K562 (cell line): Measurements from ENCODE around the gene DYNLT2B. TPM values are rescaled to one million over a fixed set of nuclear protein-coding genes. Genes with fewer than 3 reads are reported as not detected.
A peak's percentile ranks its signal among the peaks of the same experiment; 100 is the strongest.

Experiments
- ATAC-seq: fragments of 200-7000 bp; cut with Tn5 transposase; 3 replicates; pipeline ENCODE4 v1.9.1; 2020; ENCODE audit warnings: moderate library complexity
- BruUV-seq: library from RNA; stranded (reverse); fragments of 400-500 nt; replicated peaks from 2 replicates; lab custom pipeline; 2021; lab: Mats Ljungman, UMichigan
- CTCF ChIA-PET: fragments of 300-600 bp; formaldehyde crosslinking; extraction: SDS; loops from one replicate; lab custom pipeline; 2021; ENCODE audit warnings: low intra/inter-chr PET ratio; lab: Yijun Ruan, JAX
- POLR2A ChIA-PET: fragments of 300-600, 350-650 bp; sonication (Branson Sonifier 250); formaldehyde crosslinking; extraction: SDS; loops from one replicate; lab custom pipeline; 2021; ENCODE audit warnings: antibody characterized with exemption, inconsistent platforms; lab: Yijun Ruan, JAX
- DNase-seq, 4 experiments: peaks; one replicate each; pipeline versions ENCODE4 v3.0.0 to v3.0.0-alpha.2; 2011 to 2018; ENCODE audit warnings: low spot score in 3 of 4, mixed read lengths in 3 of 4; ENCODE audit errors: extremely low read depth in 1 of 4
- FAIRE-seq: peaks from 2 replicates; lab custom pipeline; 2011; peaks lifted over from hg19 to GRCh38; lab: Jason Lieb, UNC
- H2AFZ ChIP-seq: 2 replicates; pipeline ENCODE4 v1.6.0; 2011; ENCODE audit warnings: low read depth, low read length, control low read depth, inconsistent platforms
- H3K27ac ChIP-seq: fragments of 200-600 bp; 3 replicates; pipeline ENCODE4 v1.8.0; 2011; ENCODE audit warnings: low read depth, mild to moderate bottlenecking, control low read depth, inconsistent platforms, low read length, moderate library complexity, mixed read lengths; ENCODE audit errors: extremely low read depth
- H3K27me3 ChIP-seq, 2 experiments: fragments of 300-600 bp in 1 of 2; 2 replicates in 1 of 2; 3 replicates in 1 of 2; pipeline versions ENCODE4 v1.6.0 to v1.8.0; 2011; ENCODE audit warnings: inconsistent platforms in 2 of 2, low read length in 2 of 2, mild to moderate bottlenecking in 1 of 2, mixed read lengths in 1 of 2, moderate library complexity in 1 of 2; ENCODE audit not compliant: control insufficient read depth in 2 of 2, insufficient read depth in 2 of 2
- H3K36me3 ChIP-seq: fragments of 300-600 bp; 3 replicates; pipeline ENCODE4 v1.8.0; 2011; ENCODE audit warnings: mild to moderate bottlenecking, low read length, inconsistent platforms; ENCODE audit not compliant: control insufficient read depth, insufficient read depth
- H3K4me1 ChIP-seq, 2 experiments: fragments of 200-600 bp in 1 of 2; replicated peaks in 1 of 2; 2 replicates in 1 of 2; 3 replicates in 1 of 2; pipeline versions ENCODE4 v1.5.1 to v1.8.0; 2011; ENCODE audit warnings: inconsistent platforms in 2 of 2, low read length in 2 of 2, mild to moderate bottlenecking in 1 of 2, mixed read lengths in 1 of 2, moderate library complexity in 1 of 2; ENCODE audit not compliant: control insufficient read depth in 2 of 2, insufficient read depth in 2 of 2
- H3K4me2 ChIP-seq: 2 replicates; pipeline ENCODE4 v1.6.1; 2011; ENCODE audit warnings: low read length, control low read depth, inconsistent platforms, mixed read lengths; ENCODE audit not compliant: insufficient read depth
- H3K4me3 ChIP-seq: fragments of 200-600 bp; sonication (generic), shearing (Covaris generic); 2 replicates; pipeline ENCODE4 v1.5.1; 2016; ENCODE audit warnings: control low read depth, inconsistent platforms
- H3K79me2 ChIP-seq: fragments of 200-600 bp; 3 replicates; pipeline ENCODE4 v1.8.0; 2011; ENCODE audit warnings: low read length, inconsistent platforms; ENCODE audit not compliant: control insufficient read depth, insufficient read depth
- H3K9ac ChIP-seq, 2 experiments: 2 replicates each; pipeline versions ENCODE4 v1.6.0 to v1.6.1; 2011; ENCODE audit warnings: low read depth in 2 of 2, low read length in 2 of 2, control low read depth in 1 of 2, inconsistent platforms in 1 of 2, mild to moderate bottlenecking in 1 of 2, mixed read lengths in 1 of 2; ENCODE audit not compliant: insufficient read depth in 1 of 2
- H3K9me1 ChIP-seq: one replicate; pipeline ENCODE4 v1.6.0; 2011; ENCODE audit warnings: inconsistent platforms, mild to moderate bottlenecking, low read length, moderate library complexity; ENCODE audit not compliant: control insufficient read depth, insufficient read depth
- H3K9me3 ChIP-seq: replicated peaks from 2 replicates; pipeline ENCODE4 v1.5.1; 2011; ENCODE audit warnings: low read depth, low read length, inconsistent platforms; ENCODE audit not compliant: control insufficient read depth, insufficient read depth
- H4K20me1 ChIP-seq: replicated peaks from 2 replicates; pipeline ENCODE4 v1.6.1; 2011; ENCODE audit warnings: low read length, inconsistent platforms, mixed read lengths; ENCODE audit not compliant: control insufficient read depth, insufficient read depth
- ATF3 ChIP-seq, 2 experiments: fragments of 450-650 bp in 1 of 2; sonication (generic) in 1 of 2; formaldehyde crosslinking in 1 of 2; IDR thresholded peaks in 1 of 2; conservative IDR thresholded peaks in 1 of 2; 2 replicates each; pipeline versions ENCODE4 v1.6.1 to v1.8.1; 2016 to 2023; ENCODE audit warnings: mild to moderate bottlenecking in 2 of 2, moderate library complexity in 2 of 2, inconsistent platforms in 1 of 2, missing genetic modification reagents in 1 of 2
- FOXM1 ChIP-seq, 2 experiments: fragments of 450-650 bp in 1 of 2; sonication (generic) in 1 of 2; formaldehyde crosslinking in 1 of 2; IDR thresholded peaks; 2 replicates each; pipeline versions ENCODE4 v1.6.1 to v1.9.0; 2017 to 2022; ENCODE audit warnings: low read depth in 2 of 2, mild to moderate bottlenecking in 2 of 2, missing genetic modification reagents in 1 of 2, moderate library complexity in 1 of 2
- NR0B1 ChIP-seq: fragments of 450-650 bp; IDR thresholded peaks from one replicate; pipeline ENCODE4 v1.6.1; 2018; ENCODE audit warnings: mild to moderate bottlenecking, moderate library complexity; ENCODE audit not compliant: partially characterized antibody
- PHB2 ChIP-seq: fragments of 450-650 bp; IDR thresholded peaks from 2 replicates; pipeline ENCODE4 v1.6.1; 2017; ENCODE audit warnings: low read depth
- POLR2G ChIP-seq: fragments of 200-400 bp; formaldehyde crosslinking; IDR thresholded peaks from 2 replicates; pipeline ENCODE4 v1.6.1; 2017; ENCODE audit warnings: low read depth, mild to moderate bottlenecking, antibody characterized with exemption, low read length, moderate library complexity
- TRIM28 ChIP-seq: fragments of 450-650 bp; IDR thresholded peaks from 2 replicates; pipeline ENCODE4 v1.6.1; 2017
- XRCC4 ChIP-seq: IDR thresholded peaks from one replicate; pipeline ENCODE4 v1.6.1; 2011; ENCODE audit not compliant: insufficient read depth, insufficient read length; ENCODE audit errors: extremely low read depth
- ZBTB7A ChIP-seq: IDR thresholded peaks from 2 replicates; pipeline ENCODE4 v1.6.1; 2011; ENCODE audit warnings: low read depth, mild to moderate bottlenecking, low read length, moderate library complexity, borderline replicate concordance; ENCODE audit not compliant: control insufficient read depth
- ZNF12 ChIP-seq: sonication (generic); formaldehyde crosslinking; IDR thresholded peaks from 2 replicates; pipeline ENCODE4 v1.4.0; 2020; ENCODE audit warnings: mild to moderate bottlenecking, missing genetic modification reagents
- ZNF347 ChIP-seq: fragments of 450-650 bp; formaldehyde crosslinking; IDR thresholded peaks from 2 replicates; pipeline ENCODE4 v1.4.0; 2020; ENCODE audit warnings: low read depth, mild to moderate bottlenecking, moderate library complexity
- WGBS: fragments of 100-300 bp; shearing (Covaris generic); methylation state at CpG from one replicate; pipeline ENCODE4 v1.1.6; 2016; ENCODE audit warnings: low coverage, mixed read lengths; ENCODE audit not compliant: insufficient coverage; ENCODE audit errors: missing lambda C conversion rate; 5-methylcytosine and 5-hydroxymethylcytosine counted together
- in situ Hi-C: fragments of 300-500 bp; cut with MboI; formaldehyde crosslinking; loops from 4 replicates; pipeline ENCODE4 v1.15.0; 2018; ENCODE audit warnings: inconsistent platforms, mixed read lengths
- intact Hi-C: fragments of 100-400 bp; cut with micrococcal nuclease; formaldehyde crosslinking; loops from 2 replicates; pipeline ENCODE4 v1.14.2; 2022
- polyA plus RNA-seq, 8 experiments: library from polyadenylated mRNA; depleted of rRNA in 4 of 8; stranded (reverse) in 5 of 8; unstranded in 3 of 8; fragments of >200 nt; fragmentation: Nextera tagmentation in 2 of 8; fragmentation: Illumina TruSeq in 1 of 8; extraction: Ambion mirVana in 2 of 8; extraction: Trizol in 1 of 8; gene quantifications; 2 replicates each; pipeline versions ENCODE4 v1.2.1 to v1.2.3, GENCODE V29; 2011 to 2014; ENCODE audit warnings: inconsistent platforms in 1 of 8, missing spikeins in 1 of 8
- total RNA-seq, 7 experiments: library from RNA; depleted of rRNA in 6 of 7; stranded (reverse); fragments of >200 nt in 6 of 7; fragmentation: Illumina TruSeq in 2 of 7; extraction: Trizol in 2 of 7; gene quantifications; 2 replicates each; pipeline versions ENCODE4 v1.2.1 to v1.2.3, GENCODE V29; 2011 to 2021; ENCODE audit warnings: low replicate concordance in 1 of 7
- TF ChIP-seq, protein P1 (sequence below): fragments of 450-650 bp; formaldehyde crosslinking; IDR thresholded peaks from 2 replicates; pipeline ENCODE4 v1.4.0; 2022; ENCODE audit warnings: missing genetic modification characterization

The DYNLT2B gene
- total and polyA plus RNA-seq, 9 of the 15 experiments (the other 6 are each of a cell fraction or from before 2014, with no cell fraction given) = 6.5 to 19.9 (median 8.7) TPM

DNA sequence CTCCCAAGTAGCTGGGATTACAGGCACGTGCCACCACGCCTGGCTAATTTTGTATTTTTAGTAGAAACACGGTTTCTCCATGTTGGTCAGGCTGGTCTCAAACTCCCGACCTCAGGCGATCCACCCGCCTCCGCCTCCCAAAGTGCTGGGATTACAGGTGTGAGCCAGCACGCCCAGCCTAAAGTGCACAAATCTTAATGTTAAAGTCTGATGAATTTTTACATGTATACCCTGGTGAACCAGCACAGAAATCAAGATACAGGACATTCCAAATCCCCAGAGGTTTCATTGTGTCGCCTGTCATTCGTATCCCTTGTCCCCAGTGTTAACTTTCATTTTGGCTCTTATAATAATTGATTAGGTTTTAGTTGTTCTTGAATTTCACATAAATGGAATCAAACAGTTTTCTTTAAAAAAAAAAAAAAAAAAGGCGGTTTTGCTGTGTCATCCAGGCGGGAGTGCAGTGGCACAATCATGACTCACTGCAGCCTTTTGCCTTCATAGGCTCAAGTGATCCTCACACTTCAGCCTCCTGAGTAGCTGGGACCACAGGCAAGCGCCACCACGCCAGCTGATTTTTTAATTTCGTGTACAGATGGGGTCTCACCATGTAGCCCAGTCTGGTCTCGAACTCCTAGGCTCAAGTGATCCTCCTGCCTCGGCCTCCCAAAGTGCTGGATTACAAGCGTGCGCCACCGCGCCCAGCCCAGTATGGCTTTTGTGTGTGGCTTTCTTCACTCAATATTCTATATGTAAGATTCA, 21.6 kb upstream of the DYNLT2B start:
- H3K79me2 ChIP-seq = peaks cover 62% of the 10 kb centered on the region
- H3K4me3 ChIP-seq = peak overlapping the region; percentile 54
- H3K9me3 ChIP-seq = no peaks in the 10 kb centered on the region; the same call in 1 of the 2 replicates
- H3K27ac ChIP-seq = peak overlapping the region; percentile 100
- no TSS peak for BruUV-seq
- 11% methylated on average over 20 of the region's 21 CpGs for WGBS
- H3K36me3 ChIP-seq = peaks cover 7% of the 10 kb centered on the region; the same call in 2 of the 3 replicates
- H3K27me3 ChIP-seq = no peaks in the 10 kb centered on the region
- intact Hi-C loops (loop anchor here (5.0 kb wide), 4 partner anchors 87 to 178 kb away; partner anchors contain the start of genes RNF168, SMCO1 and UBXN7), in situ Hi-C loops (no loop called here)
- peak overlapping the region; percentile 68 for H2AFZ ChIP-seq
- peak; percentile 77 for FAIRE-seq
- peak overlapping the region; percentile 85 to 93 for H3K9ac ChIP-seq
- ChIA-PET POLR2A (interaction anchor here (0.6 to 1.3 kb wide), 4 partner anchors 15 to 217 kb away, joined by 3 to 5 read pairs (median 4); no protein-coding TSS in a partner anchor), CTCF (no interaction called here)
- H4K20me1 ChIP-seq = no peaks in the 10 kb centered on the region
- H3K9me1 ChIP-seq = no peaks in the 10 kb centered on the region
- DNase-seq = peak; percentile 26 to 83 (median 30)
- H3K4me1 ChIP-seq = peaks cover 12 to 34% of the 10 kb centered on the region in 2 experiments
- ATAC-seq = peak; percentile 49
- peak overlapping the region; percentile 100 for H3K4me2 ChIP-seq
- TF ChIP-seq ZNF12 (CRISPR knock-in tag) = no peak
- no peak for TF ChIP-seq NR0B1
- peak; percentile 67 for TF ChIP-seq POLR2G
- peak; percentile 57; the same call in 1 of the 2 replicates for TF ChIP-seq TRIM28
- TF ChIP-seq FOXM1 (IDR thresholded peaks at IDR 0.05; ENCODE audit: low read depth) = 0 out of 2 replicates have a peak, but pooled peaks have one; percentile 15
- no peak for TF ChIP-seq FOXM1 (CRISPR knock-in tag; IDR thresholded peaks at IDR 0.05; ENCODE audit: low read depth)
- no peak for TF ChIP-seq ZNF347 (CRISPR knock-in tag)
- peak; percentile 93 for TF ChIP-seq ATF3 (IDR thresholded peaks at IDR 0.05)
- peak; percentile 82; the same call in 1 of the 2 replicates for TF ChIP-seq ATF3 (CRISPR knock-in tag; conservative IDR thresholded peaks at IDR 0.05)
- TF ChIP-seq ZBTB7A = 0 out of 2 replicates have a peak, but pooled peaks have one; percentile 30
- TF ChIP-seq, protein P1, sequence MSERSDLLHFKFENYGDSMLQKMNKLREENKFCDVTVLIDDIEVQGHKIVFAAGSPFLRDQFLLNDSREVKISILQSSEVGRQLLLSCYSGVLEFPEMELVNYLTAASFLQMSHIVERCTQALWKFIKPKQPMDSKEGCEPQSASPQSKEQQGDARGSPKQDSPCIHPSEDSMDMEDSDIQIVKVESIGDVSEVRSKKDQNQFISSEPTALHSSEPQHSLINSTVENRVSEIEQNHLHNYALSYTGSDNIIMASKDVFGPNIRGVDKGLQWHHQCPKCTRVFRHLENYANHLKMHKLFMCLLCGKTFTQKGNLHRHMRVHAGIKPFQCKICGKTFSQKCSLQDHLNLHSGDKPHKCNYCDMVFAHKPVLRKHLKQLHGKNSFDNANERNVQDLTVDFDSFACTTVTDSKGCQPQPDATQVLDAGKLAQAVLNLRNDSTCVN (CRISPR knock-in tag) = 0 out of 2 replicates have a peak, but pooled peaks have one; percentile 43
- no peak for TF ChIP-seq PHB2
- TF ChIP-seq XRCC4 = no peak
